ENCODE measurements around the gene CFAP97D2.
"Not testable (repeated sequence)": the region's sequence is repeated elsewhere in the genome, so short reads cannot be mapped to it uniquely, and the experiment has no call there.

Gene CFAP97D2

DNA sequence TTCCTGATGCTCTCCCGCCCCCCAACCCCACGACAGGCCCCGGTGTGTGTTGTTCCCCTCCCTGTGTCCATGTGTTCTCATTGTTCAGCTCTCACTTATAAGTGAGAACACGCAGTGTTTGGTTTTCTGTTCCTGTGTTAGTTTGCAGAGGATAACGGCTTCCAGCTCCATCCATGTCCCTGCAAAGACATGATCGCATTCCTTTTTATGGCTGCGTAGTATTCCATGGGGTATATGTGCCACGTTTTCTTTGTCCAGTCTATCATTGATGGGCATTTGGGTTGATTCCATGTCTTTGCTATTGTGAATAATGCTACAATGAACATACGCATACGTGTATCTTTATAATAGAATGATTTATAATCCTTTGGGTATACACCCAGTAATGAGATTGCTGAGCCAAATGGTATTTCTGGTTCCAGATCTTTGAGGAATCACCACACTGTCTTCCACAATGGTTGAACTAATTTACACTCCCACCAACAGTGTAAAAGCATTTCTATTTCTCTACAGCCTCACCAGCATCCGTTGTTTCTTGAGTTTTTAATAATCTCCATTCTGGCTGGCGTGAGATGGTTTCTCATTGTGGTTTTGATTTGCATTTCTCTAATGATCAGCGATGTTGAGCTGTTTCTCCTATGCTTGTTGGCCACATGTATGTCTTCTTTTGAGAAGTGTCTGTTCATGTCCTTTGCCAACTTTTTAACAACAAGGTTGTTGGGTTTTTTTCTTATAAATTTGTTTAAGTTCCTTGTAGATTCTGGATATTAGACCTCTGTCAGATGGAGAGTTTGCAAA, 20.0 kb upstream of the CFAP97D2 start:
- not testable (repeated sequence) for DNase-seq

DNA sequence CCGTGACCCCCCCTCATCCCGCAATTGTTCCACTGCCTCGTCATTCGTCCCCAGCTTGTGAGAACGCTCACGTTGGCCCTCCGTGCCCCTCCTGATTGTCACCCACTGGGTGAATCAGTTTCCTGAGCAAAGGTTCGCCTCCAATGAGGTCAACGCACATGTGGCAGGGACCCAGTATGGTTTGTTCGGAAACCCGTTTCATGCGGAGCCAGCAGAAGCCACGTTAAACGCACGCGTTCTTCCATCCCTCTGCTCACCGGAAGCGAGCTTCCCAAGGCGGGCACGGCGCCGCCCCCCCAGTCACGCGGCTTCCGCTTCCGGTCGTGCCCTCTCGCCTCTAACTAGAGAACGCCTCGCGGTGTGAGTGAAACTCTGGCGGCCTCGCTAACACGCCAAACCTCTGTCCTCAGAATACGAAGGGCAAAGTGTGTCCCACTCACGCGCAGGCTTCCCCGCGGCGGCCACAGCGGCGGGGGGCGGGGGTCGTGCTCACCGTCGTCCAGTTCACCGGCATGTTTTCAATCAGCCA, 18.0 kb upstream of the CFAP97D2 start:
- no peak for DNase-seq

DNA sequence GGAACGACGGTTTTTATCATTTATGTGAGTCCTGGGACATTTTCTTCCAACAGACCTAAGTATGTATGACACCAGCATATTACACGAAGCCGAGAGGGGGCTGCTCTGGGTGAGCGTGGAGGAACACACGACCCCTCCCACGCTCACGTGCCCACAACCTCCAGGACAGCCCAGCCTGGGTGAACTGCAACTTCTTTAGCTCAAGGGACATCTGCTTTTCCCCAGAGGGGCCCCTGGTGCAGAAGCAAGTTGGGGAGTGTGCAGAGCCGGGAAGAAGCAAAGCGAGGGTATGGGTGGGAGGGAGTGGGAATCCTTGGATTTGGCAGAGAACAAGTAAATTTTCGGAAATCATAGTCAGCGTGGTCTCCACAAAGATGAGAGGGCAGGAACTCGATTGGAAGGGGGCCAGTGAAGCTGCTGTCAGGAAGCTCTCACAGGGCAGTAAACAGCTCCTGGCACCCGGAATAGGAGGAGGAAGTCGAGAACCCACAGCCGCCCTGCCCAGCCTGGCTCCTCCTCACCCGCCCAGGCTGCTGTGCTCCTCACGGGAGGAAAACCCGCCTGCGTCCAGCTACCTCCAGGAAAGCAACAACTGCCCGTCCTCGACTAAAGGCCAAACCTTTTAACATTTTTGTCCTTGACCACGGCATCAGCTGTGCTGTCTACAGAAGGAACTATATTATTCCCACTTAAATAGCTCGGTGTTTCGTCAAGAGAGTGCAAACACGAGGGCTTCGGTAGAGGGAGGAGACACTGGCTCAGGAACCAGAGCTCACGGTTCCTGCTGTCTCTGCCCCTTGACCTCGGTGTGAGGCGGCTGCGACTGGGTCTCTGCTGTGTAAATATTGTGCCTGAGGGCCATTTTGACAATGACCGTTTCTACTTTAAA, 17.2 kb upstream of the CFAP97D2 start:
- DNase-seq, result no peak

DNA sequence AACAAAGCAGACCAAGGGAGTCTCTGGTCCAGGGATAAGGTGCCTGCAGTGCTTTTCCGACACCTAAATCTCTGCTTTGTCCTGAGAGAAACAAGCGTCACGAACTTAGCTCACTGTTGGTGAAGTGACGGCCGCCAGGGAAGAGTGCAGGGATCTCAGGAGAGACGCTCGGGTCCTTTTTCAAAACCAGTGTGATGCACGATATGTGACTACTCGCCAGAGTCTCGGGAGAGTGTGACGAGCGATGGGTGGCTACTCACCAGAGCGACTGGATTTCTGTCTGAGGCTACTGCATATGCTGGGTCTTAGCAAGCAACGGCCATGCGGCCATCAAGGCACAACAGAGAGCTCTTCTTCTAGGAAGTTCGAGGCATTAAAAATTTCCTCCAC, 16.5 kb upstream of the CFAP97D2 start:
- DNase-seq, result no peak

DNA sequence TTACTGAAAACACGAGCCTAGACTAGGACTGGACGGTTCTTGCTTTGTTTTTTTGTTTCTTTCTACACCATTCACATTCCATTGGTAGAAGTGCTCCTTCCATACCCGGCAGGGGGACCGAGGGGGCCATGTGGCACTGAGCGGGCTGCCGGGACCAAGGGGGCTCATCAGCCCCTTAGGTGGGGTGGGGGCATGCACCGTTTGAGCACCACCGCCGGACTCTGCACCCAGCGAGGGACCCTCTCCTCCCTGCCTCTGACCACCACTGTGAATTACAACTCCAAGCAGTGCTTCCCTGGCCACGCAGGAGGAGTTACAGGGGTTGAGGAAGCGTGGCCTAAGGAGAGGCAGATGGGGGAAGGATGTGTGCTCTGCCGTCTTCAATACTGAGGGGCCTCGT, 15.0 kb upstream of the CFAP97D2 start:
- DNase-seq, result no peak

DNA sequence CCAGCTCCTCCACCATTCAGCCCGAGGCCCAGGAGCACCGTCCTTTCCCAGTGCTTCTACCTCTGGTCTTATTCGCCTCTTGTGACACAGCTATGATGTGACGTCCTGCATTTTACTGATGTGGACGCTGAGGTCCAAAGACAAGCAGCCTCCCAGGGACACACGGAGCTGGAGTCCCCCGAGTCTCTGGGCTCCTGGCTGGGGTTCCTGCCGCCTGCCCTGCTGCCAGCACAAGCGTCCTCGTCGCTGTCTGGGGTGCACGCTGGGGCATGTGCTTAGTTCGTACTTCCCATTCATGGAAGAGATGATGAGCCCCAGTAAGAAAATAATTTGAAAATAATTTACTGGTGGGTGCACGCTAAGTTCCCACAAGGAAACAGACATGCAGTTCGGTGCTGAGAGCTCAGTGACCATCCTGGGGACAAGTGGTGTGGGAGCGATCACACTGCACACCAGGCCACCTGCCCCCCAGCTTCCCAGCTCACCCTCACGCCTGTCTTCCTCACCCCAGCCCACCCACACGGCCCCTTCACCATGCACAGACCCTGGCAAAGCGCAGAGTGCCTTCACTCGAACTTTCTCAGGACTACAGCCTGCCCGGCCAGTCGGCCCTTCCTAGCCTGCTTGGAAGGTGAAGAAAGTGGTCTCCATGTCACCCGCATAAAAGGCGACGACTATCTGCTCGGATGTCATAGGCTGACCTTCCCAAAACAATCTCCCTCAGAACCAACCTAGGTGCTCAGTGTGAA, 14.2 kb upstream of the CFAP97D2 start:
- no peak for DNase-seq

DNA sequence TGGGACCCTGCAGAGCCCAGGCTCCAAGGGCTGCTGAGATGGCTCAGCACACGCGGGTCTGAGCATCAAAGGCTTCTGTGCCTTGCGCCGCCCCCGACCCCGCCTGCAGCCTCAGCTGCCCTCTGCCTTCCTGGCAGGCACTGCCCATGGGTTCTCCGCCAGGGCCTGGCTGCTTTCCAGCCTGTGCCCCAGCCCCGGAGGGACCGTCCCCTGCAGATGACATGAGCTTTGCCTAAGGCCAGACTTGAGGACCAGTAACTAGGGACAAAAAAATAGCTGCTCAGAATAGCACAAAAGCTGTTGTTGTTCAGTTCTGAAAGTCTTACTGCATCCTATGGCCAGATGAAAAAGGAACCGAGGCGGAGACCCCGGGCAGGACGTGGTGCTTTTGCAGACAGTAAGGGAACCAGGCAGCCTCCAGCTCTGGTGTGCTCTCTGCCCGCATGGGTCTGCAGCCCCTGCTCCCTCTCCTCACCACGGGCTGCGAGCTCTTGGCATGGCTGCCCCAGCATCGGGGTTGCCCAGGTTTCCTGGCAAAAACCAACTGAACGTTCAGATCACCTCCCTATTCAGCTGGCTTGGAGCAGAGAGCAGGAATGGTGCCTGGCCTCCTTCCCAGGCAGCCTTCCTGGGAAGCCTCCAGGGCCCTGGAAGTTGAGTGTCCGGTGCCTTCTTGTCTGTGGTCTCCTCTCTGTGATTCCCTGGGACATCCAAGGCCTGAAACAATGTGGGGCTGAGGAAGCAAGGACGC, 12.5 kb upstream of the CFAP97D2 start:
- DNase-seq, result no peak

DNA sequence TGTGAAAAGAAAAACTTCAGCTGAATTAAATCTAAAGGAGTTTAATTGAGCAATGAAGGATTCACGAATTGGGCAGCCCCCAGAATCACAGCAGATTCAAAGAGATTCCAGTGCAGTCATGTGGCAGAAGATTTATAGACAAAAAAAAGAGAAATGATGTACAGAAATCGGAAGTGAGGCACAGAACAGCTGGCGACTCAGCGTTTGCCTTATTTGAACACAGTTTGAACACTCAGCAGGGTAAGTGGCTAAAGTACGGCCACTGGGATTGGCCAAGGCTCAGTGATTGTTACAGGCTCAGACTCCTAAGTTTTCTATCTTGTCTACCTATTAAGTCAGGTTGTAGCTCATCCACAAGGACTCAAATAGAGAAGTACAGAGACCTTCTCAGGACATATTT, 11.6 kb upstream of the CFAP97D2 start:
- no peak for DNase-seq

DNA sequence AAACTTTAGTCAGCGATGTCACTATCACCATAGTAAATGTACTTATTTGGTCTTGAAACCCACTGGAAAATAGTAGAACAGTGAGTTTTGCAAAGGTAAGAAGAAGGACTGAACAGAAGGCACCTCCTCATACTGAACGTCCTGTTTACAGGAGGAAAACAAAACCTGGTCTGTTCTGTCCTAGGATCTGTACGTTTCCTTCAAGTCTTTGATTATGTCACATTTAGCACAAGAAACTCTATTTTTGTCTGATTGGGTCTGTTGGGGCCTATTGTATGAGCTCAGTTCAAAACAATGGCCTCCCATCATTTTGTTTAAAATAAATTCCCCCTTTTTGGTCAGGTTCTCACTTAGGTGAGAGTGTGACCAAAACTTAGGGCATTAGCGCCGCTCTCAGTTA, 11.2 kb upstream of the CFAP97D2 start:
- DNase-seq, result no peak

DNA sequence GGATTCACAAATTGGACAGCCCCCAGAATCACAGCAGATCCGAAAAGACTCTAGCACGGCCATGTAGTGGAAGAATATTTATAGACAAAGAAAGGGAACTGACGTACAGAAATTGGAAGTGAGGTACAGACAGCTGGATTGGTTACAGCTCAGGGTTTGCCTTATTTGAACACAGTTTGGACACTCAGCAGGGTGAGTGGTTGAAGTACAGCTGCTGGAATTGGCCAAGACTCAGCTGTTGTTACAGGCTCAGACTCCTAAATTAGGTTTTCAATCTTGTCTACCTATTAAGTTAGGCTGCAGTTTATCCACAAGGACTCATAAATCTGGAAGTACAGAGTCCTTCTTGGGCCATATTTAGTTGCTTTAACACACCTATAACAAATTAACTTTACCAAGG, 5.8 kb upstream of the CFAP97D2 start:
- DNase-seq, result no peak

DNA sequence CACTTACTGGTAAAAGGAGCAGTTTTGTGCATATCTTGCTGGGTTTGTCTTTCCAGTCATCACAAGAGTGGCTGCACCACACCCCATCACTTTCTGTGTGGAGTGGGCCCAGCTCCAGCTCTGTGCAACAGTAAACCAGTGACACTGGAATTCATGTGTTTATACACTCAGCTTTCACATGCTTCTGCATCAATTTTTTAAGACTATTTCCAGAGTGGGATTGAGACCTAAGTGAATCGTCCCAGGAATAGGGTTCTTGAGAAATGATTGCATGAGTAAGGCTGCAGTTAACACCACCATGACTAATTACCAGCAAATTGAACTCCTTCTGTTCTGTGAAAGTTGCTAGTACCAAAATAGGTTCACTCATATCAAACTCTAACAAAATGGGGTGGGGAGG, 5.3 kb upstream of the CFAP97D2 start:
- DNase-seq, result no peak

DNA sequence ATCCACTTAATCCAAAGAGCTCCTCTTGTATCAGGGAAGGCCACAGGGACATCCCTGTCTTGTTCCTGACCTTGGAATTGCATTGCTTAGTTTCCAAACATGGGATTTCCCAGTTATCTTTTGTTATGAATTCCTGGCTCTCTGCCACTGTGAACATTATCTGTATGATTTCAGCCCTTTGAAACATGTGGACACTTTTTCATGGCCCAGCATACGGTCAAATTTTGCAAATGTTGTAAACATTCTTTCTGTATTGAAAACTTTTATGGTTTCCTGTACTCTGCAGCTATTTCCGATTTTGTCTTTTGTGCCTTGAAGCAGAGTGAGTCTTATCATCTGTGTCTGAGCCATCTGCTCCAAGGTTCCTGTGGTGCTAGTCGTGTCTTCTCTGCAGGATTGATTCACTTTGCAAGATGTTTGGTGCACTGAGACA, 4.5 kb upstream of the CFAP97D2 start:
- no peak for DNase-seq

DNA sequence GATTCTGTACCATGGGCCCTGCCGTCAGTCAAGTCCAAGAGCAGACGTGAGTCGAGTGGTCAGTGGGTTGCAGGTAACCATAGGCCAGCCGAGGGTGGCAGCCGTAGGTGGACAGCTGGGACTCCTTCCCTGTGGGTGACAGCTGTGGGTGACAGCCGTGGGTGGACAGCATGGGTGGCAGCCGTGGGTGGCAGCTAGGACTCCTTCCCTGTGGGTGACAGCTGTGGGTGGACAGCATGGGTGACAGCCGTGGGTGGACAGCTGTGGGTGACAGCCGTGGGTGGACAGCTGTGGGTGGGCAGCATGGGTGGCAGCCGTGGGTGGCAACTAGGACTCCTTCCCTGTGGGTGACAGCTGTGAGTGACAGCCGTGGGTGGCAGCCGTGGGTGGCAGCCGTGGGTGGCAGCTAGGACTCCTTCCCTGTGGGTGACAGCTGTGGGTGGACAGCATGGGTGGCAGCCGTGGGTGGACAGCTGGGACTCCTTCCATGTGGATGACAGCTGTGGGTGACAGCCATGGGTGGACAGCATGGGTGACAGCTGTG, 2.6 kb upstream of the CFAP97D2 start:
- not testable (repeated sequence) for DNase-seq

DNA sequence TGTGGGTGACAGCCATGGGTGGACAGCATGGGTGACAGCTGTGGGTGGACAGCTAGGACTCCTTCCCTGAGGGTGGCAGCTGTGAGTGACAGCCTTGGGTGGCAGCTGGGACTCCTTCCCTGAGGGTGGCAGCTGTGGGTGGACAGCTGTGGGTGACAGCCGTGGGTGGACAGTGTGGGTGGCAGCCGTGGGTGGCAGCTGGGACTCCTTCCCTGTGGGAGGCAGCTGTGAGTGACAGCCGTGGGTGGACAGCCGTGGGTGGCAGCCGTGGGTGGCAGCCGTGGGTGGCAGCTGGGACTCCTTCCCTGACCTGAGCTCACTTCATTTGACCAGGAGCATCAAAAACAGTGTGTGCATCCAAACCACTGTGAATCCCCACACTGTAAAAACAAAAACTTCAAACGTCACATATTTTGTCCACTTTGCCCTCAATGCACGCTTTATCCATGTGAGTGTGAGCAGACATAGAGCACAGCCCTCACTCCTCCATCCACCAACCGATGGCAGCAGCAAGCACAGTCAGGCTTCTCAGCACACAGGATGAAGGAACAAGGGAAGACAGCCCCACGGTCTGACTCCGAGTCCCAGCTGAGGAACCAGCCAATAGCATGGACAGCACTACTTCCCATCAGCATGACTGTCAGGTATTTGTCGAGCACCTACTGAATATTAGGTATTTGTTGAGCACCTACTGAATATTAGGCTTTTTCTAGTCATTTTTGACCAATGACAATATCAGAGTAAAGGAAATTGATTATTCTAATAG, 1.6 kb upstream of the CFAP97D2 start:
- DNase-seq, result no peak

DNA sequence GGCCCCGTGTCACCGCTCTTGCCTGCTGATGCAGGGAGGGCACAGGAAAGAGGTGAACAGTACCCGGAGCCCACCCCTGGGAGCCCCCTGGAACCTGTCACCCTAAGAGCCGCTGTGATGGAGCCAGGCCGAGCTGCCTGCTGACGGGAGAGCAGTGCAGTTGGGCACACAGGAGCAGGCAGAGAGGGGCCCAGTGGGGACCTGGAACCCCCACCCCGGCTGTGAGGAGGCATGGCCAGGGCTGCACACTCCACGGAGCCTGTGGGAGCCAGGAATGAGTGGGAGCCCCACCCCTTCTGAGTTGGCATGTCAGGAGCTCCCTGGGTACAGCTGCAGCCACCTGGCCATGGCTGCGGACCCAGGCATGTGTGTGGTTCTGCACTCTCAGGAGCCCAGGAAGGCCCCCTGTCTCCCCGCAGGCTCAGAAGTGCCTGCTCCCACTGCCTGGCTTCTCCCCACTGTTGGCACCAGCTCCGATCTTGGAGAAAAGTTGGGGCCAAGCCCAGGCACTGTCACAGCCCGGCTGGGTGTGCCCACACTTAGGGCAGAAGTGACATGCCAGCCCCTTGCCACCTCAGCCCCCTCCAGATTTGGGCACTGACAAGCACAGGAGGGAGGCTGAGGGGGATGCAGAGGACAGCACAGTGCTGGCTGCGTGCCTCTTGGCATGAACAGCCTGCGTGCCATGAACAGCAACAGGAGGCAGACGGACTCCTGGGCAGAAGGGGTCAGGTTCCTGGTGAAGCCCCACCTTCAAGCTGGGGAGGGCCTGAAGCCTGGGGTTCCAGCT, 6.3 kb downstream of the CFAP97D2 start:
- no peak for DNase-seq

DNA sequence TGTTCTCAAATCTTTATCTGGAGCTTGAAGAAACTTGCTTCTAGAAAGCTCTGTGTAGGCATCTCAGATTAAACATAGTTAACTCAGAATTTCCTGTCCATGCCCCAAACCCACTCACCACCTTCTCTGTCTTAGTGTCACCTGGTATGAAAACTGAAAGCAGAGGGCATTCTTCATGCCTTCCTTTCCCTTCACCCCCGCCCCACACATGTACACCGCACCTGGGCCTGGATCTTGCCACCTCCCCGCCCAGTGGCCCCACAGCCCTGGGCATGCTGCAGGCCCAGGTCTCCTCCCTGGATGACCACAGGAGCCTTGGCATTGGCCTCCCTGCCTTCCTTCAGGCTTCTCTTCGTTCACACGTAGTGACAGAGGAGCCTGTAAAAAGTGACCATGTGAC, 15.8 kb downstream of the CFAP97D2 start:
- DNase-seq, result no peak

DNA sequence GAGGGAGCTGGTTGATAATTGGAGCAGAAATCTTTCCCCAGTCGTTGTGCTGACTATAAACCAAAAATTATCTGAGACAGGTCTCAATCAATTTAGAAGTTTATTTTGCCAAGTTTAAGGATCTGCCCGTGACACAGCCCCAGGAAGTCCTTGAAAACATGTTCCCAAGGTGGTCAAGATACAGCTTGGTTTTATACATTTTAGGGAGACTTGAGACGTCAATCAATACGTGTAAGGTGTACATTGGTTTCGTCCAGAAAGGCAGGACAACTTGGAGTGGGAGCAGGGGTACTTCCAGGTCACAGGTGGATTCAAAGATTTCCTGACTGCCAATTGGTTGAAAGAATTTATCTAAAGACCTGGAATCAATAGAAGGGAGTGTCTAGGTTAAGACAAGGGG, 17.6 kb downstream of the CFAP97D2 start:
- DNase-seq, result no peak

DNA sequence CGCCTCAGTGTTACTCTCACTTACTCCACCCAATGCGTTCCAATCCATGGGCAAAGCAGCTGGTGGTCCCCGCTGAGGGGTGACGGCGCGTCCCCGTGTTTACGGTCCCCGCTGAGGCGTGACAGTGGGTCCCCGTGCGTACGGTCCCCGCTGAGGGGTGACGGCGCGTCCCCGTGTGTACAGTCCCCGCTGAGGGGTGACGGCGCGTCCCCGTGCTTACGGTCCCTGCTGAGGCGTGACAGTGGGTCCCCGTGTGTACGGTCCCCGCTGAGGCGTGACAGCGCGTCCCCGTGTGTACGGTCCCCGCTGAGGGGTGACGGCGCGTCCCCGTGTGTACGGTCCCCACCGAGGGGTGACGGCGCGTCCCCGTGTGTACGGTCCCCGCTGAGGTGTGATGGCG, 19.5 kb downstream of the CFAP97D2 start:
- DNase-seq, result no peak

DNA sequence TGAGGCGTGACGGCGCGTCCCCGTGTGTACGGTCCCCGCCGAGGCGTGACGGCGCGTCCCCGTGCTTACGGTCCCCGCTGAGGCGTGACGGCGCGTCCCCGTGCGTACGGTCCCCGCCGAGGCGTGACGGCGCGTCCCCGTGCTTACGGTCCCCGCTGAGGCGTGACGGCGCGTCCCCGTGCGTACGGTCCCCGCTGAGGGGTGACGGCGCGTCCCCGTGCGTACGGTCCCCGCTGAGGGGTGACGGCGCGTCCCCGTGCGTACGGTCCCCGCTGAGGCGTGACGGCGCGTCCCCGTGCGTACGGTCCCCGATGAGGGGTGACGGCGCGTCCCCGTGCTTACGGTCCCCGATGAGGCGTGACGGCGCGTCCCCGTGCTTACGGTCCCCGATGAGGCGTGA, 20.5 kb downstream of the CFAP97D2 start:
- DNase-seq, result not testable (repeated sequence)

DNA sequence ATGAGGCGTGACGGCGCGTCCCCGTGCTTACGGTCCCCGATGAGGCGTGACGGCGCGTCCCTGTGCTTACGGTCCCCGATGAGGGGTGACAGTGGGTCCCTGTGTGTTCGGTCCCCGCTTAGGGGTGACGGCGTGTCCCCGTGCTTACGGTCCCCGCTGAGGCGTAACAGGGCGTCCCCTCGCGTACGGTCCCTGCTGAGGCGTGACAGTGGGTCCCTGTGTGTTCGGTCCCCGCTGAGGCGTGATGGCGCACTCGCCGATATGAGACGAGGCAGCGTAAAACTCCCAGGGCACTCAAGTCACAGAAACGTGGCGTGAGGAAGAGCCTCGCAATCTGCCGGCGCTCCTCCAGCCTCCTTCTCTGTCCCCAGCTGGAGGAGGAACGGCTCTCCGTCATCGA, 20.9 kb downstream of the CFAP97D2 start:
- DNase-seq, result no peak
